ENCODE results near the gene BIRC6. TPM values are rescaled to one million over a fixed set of nuclear protein-coding genes. Genes with fewer than 3 reads are reported as not detected.
"Not testable (repeated sequence)": the region's sequence is repeated elsewhere in the genome, so short reads cannot be mapped to it uniquely, and the experiment has no call there.

The BIRC6 gene
- total RNA-seq, 1 donor from 2014 or later = 257 TPM

- no peak for FAIRE-seq
- DNase-seq (ENCODE audit: low spot score in 2 of 2) = no peak
Measured at GRCh38 chr2:32430804-32431203, 74.0 kb downstream of the BIRC6 start.

- FAIRE-seq (no peak), DNase-seq (ENCODE audit: low spot score in 2 of 2) (no peak)
Measured at GRCh38 chr2:32436150-32436549, 79.3 kb downstream of the BIRC6 start.

- FAIRE-seq = no peak
- no peak for DNase-seq (ENCODE audit: low spot score in 2 of 2)
Measured at GRCh38 chr2:32442020-32442467, 85.2 kb downstream of the BIRC6 start.

- DNase-seq (ENCODE audit: low spot score in 2 of 2) = no peak
- FAIRE-seq = no peak
Measured at GRCh38 chr2:32446369-32446768, 89.5 kb downstream of the BIRC6 start.

GRCh38 chr2:32450851-32451250, 94.0 kb downstream of the BIRC6 start:
- no peak for DNase-seq (ENCODE audit: low spot score in 2 of 2)
- no peak for FAIRE-seq

GRCh38 chr2:32452338-32453064, 95.7 kb downstream of the BIRC6 start:
- FAIRE-seq (peak; percentile 19), DNase-seq (ENCODE audit: low spot score in 2 of 2) (no peak)

- DNase-seq (ENCODE audit: low spot score in 2 of 2) = no peak
- FAIRE-seq = no peak
Measured at GRCh38 chr2:32453242-32454062, 96.6 kb downstream of the BIRC6 start.

- FAIRE-seq (no peak), DNase-seq (ENCODE audit: low spot score in 2 of 2) (no peak)
Measured at GRCh38 chr2:32455816-32456215, 99.0 kb downstream of the BIRC6 start.

- FAIRE-seq (no peak), DNase-seq (ENCODE audit: low spot score in 2 of 2) (no peak)
Measured at GRCh38 chr2:32456808-32457207, 100.0 kb downstream of the BIRC6 start.

- no peak for DNase-seq (ENCODE audit: low spot score in 2 of 2)
- FAIRE-seq = no peak
Measured at GRCh38 chr2:32457814-32458213, 101.0 kb downstream of the BIRC6 start.

GRCh38 chr2:32460861-32461260, 104.0 kb downstream of the BIRC6 start:
- DNase-seq (ENCODE audit: low spot score in 2 of 2); FAIRE-seq: not testable (repeated sequence)

- DNase-seq (ENCODE audit: low spot score in 2 of 2) (no peak), FAIRE-seq (no peak)
Measured at GRCh38 chr2:32463110-32463509, 106.3 kb downstream of the BIRC6 start.

- DNase-seq (ENCODE audit: low spot score in 2 of 2) (no peak), FAIRE-seq (no peak)
Measured at GRCh38 chr2:32464431-32464830, 107.6 kb downstream of the BIRC6 start.

- FAIRE-seq (no peak), DNase-seq (ENCODE audit: low spot score in 2 of 2) (no peak)
Measured at GRCh38 chr2:32472605-32473004, 115.8 kb downstream of the BIRC6 start.

- FAIRE-seq = peak; percentile 84
Measured at GRCh38 chr2:32474381-32474780, 117.6 kb downstream of the BIRC6 start.

GRCh38 chr2:32478889-32479620, 122.2 kb downstream of the BIRC6 start:
- DNase-seq (ENCODE audit: low spot score in 2 of 2) (no peak), FAIRE-seq (no peak)

More at GRCh38 chr2:32474381-32474780, 117.6 kb downstream of the BIRC6 start:
- no peak for DNase-seq (ENCODE audit: low spot score in 2 of 2)

- DNase-seq (ENCODE audit: low spot score in 2 of 2) = no peak
- FAIRE-seq = no peak
Measured at GRCh38 chr2:32479993-32480392, 123.2 kb downstream of the BIRC6 start.

- no peak for FAIRE-seq
- no peak for DNase-seq (ENCODE audit: low spot score in 2 of 2)
Measured at GRCh38 chr2:32482471-32482870, 125.6 kb downstream of the BIRC6 start.

GRCh38 chr2:32484937-32485336, 128.1 kb downstream of the BIRC6 start:
- no peak for DNase-seq (ENCODE audit: low spot score in 2 of 2)
- no peak for FAIRE-seq

- DNase-seq (ENCODE audit: low spot score in 2 of 2) (no peak), FAIRE-seq (no peak)
Measured at GRCh38 chr2:32485399-32485798, 128.6 kb downstream of the BIRC6 start.

- FAIRE-seq (no peak), DNase-seq (ENCODE audit: low spot score in 2 of 2) (no peak)
Measured at GRCh38 chr2:32489061-32489460, 132.2 kb downstream of the BIRC6 start.

All from frontal cortex (tissue), 4 donors.